Activated naive CD8-positive, alpha-beta T cell treated with anti-CD3 and anti-CD28 coated beads for 36 hours (primary cell): ENCODE results near the gene ANO9. TPM values are rescaled to one million over a fixed set of nuclear protein-coding genes. Genes with fewer than 3 reads are reported as not detected.
"Not testable (repeated sequence)": the region's sequence is repeated elsewhere in the genome, so short reads cannot be mapped to it uniquely, and the experiment has no call there.

Experiments used
- DNase-seq: peaks from one replicate; pipeline ENCODE4 v3.0.0; 2021
- H3K27ac Mint-ChIP-seq: one replicate; pipeline ENCODE4 v1.8.0; 2022; ENCODE audit warnings: mild to moderate bottlenecking, moderate library complexity, mixed read lengths
- H3K27me3 Mint-ChIP-seq: one replicate; pipeline ENCODE4 v1.8.0; 2022; ENCODE audit warnings: mild to moderate bottlenecking, mixed read lengths
- H3K36me3 Mint-ChIP-seq: one replicate; pipeline ENCODE4 v1.8.0; 2021; ENCODE audit warnings: mild to moderate bottlenecking, mixed read lengths
- H3K4me1 Mint-ChIP-seq: one replicate; pipeline ENCODE4 v1.8.0; 2021; ENCODE audit warnings: mixed read lengths
- H3K4me3 Mint-ChIP-seq: one replicate; pipeline ENCODE4 v1.8.0; 2022; ENCODE audit warnings: mild to moderate bottlenecking, moderate library complexity, mixed read lengths
- H3K9me3 Mint-ChIP-seq: one replicate; pipeline ENCODE4 v1.8.0; 2022; ENCODE audit warnings: mixed read lengths
- total RNA-seq, 2 experiments: library from RNA; stranded (reverse); gene quantifications; one replicate each; pipeline ENCODE4 v1.2.3, GENCODE V29; 2021

The ANO9 gene
- total RNA-seq, 2 experiments from 2014 or later, result 22.2 to 22.9 TPM

GRCh38 chr11:411520-411919 is 30.3 kb downstream of the ANO9 start:
- not testable (repeated sequence) for H3K27ac Mint-ChIP-seq, H3K27me3 Mint-ChIP-seq, H3K4me3 Mint-ChIP-seq, DNase-seq, H3K9me3 Mint-ChIP-seq, H3K36me3 Mint-ChIP-seq
- peaks cover 28% of the 10 kb centered on the region for H3K4me1 Mint-ChIP-seq

DNA sequence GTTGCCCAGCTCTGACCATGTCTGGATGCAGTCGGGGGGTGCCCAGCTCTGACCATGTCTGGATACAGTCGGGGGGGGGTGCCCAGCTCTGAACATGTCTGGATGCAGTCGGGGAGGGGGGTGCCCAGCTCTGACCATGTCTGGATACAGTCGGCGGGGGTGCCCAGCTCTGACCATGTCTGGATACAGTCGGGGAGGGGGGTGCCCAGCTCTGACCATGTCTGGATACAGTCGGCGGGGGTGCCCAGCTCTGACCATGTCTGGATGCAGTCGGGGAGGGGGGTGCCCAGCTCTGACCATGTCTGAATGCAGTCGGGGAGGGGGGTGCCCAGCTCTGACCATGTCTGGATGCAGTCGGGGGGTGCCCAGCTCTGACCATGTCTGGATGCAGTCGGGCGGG is 31.1 kb downstream of the ANO9 start:
- not testable (repeated sequence) for H3K36me3 Mint-ChIP-seq, H3K9me3 Mint-ChIP-seq, H3K27me3 Mint-ChIP-seq, H3K27ac Mint-ChIP-seq, DNase-seq, H3K4me3 Mint-ChIP-seq
- peaks cover 23% of the 10 kb centered on the region for H3K4me1 Mint-ChIP-seq

GRCh38 chr11:409600-410483 is 32.0 kb downstream of the ANO9 start:
- Mint-ChIP-seq H3K9me3 (no peaks in the 10 kb centered on the region), H3K4me1 (peaks cover 19% of the 10 kb centered on the region), H3K27me3 (no peaks in the 10 kb centered on the region), H3K4me3 (no peak overlapping the region), H3K27ac (no peak overlapping the region), H3K36me3 (no peaks in the 10 kb centered on the region)
- no peak for DNase-seq

DNA sequence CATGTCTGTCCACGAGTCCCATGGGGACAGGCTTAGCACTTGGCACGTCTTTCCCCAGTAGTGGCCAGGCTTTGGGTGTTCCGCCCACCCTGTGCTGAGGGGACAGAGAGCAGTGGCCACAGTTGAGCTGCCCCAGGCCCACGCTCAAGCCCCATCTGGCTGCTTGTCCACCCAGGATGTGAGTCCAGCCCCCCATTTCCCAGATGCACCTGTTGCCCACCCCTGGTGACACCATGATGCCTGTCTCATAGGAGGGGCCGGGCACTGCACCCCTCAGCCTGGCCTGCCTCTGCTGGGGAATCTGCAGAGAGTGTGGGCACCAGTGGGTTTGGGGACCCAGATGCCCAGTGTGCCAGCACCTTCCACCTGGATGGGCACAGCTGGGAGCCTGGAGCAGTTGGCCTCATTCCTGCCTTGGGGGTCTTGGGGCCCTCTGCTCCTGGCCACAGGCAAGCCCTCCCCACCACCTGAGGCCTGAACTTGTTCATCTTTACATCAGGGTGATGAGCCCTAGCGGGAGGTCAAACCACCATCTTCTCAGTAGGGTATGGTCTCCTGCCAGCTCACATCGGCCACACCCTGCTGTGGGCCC is 32.7 kb downstream of the ANO9 start:
- Mint-ChIP-seq H3K36me3 (no peaks in the 10 kb centered on the region), H3K27me3 (no peaks in the 10 kb centered on the region), H3K9me3 (no peaks in the 10 kb centered on the region), H3K4me1 (peaks cover 13% of the 10 kb centered on the region), H3K27ac (no peak overlapping the region), H3K4me3 (no peak overlapping the region)
- DNase-seq, result no peak

DNA sequence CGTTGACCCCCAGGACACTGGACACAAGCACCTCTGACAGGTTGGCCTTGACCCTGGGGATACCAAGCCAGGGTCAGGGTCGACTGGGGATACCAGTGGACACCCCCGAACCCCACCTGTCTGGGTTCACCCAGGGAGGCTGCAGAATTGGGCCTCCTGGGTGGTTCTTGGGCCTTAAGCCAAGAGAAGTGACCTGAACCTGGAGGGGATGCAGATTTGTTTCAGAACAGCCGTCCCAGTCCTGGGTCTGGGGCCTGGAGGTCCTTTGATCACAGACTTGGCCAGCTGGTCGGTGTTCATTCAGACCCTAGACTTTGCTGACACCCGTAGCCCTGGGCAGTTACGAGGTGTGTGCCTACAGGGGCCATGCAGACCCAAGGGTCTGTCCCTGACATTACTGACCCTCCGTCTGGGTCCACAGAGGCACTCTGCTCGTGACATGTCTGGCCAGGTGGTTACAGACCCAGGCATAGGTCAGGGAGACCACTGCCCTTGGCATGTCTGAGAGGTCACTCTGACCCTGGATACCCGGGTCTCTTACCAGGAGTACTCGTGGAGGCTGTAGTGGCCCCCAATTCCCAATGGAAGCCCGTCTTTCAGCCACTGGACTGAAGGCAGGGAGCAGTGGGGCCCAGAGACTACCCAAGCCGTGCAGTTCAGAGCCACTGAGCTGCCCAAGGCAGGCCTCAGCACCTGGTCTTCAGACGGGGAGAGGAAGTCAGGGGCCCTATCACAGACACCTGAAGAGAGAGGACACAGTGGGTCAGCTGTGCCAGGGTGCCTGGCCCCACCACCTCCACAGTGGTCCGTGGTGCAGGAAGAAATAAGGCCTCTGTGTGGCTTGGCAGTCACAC is 33.4 kb downstream of the ANO9 start:
- peaks cover 10% of the 10 kb centered on the region for H3K4me1 Mint-ChIP-seq
- H3K27ac Mint-ChIP-seq, result no peak overlapping the region
- DNase-seq, result no peak
- H3K9me3 Mint-ChIP-seq, result no peaks in the 10 kb centered on the region
- H3K36me3 Mint-ChIP-seq, result no peaks in the 10 kb centered on the region
- H3K4me3 Mint-ChIP-seq, result no peak overlapping the region
- no peaks in the 10 kb centered on the region for H3K27me3 Mint-ChIP-seq

DNA sequence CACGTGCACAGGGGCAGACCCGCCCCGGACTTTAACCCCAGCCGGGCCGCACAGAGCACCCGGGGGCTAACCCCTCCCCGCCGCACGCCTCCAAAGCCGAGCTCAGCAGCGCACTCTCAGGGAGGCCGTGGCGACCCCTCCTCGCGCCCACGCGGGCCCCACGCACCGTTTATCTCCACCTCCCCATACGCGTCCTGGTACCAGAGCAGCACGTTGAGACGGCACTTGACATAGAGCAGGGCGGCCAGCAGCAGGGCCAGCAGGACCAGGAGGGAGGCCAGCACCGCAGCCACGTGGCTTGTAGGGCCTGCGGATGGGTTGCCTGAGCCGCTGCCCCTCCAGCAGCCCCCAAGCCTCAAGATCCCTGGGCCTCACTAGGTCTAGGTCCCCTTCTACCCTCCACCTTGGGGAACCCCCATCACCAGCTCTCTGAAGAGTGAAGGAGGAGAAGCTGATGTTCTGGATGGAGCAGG is 34.1 kb downstream of the ANO9 start:
- H3K27ac Mint-ChIP-seq, result no peak overlapping the region
- no peak overlapping the region for H3K4me3 Mint-ChIP-seq
- H3K9me3 Mint-ChIP-seq, result no peaks in the 10 kb centered on the region
- H3K4me1 Mint-ChIP-seq, result peaks cover 5% of the 10 kb centered on the region
- H3K27me3 Mint-ChIP-seq, result no peaks in the 10 kb centered on the region
- DNase-seq, result no peak
- H3K36me3 Mint-ChIP-seq, result no peaks in the 10 kb centered on the region

DNA sequence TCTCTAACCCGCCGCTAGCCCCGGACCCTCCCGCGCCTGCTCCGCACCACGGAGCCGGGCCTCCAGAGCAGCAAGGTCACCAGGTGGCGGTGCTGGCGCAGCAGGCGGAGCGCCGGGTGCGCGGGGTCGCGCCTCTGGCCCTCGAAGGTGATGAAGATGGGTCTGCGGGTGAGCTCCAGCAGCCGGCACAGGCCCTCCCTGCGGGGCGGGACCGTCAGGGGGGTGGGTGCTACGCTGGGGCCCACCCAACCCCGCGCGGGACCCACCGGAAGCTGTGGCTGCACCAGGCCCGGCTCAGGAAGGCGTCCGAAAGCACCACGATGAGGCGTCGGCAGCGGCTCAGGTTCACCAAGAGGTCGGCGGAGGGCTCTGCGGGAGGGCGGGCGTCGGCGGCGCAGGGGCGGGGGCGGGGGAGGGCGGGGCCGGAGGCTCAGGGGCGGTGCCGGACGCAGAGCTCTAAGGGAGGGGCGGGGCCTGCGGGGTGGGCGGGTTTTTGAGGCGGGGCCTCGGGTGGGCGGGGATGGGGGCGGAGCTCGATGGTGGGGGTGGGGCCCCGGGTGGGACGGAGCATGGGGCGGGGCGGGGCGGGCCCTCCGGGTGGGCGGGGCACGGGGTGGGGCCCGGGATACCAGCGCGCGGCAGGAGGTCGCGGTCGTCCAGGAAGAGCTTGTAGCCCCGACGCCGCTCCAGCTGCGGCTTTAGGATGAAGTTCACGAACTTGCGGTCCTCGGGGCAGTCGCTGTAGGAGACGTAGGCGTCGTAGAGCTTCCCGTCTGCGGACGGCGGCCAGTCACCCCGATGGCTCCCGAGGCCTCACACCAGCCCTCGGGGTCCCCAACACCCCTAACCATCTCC is 34.8 kb downstream of the ANO9 start:
- Mint-ChIP-seq H3K4me3 (peak overlapping the region; percentile 37), H3K27me3 (no peaks in the 10 kb centered on the region), H3K4me1 (peaks cover 5% of the 10 kb centered on the region), H3K36me3 (no peaks in the 10 kb centered on the region), H3K27ac (no peak overlapping the region), H3K9me3 (no peaks in the 10 kb centered on the region)
- peak; percentile 94 for DNase-seq

GRCh38 chr11:405954-406795 is 35.6 kb downstream of the ANO9 start:
- Mint-ChIP-seq H3K4me1 (peaks cover 5% of the 10 kb centered on the region), H3K36me3 (no peaks in the 10 kb centered on the region), H3K27me3 (no peaks in the 10 kb centered on the region), H3K9me3 (no peaks in the 10 kb centered on the region), H3K27ac (no peak overlapping the region), H3K4me3 (no peak overlapping the region)
- no peak for DNase-seq

DNA sequence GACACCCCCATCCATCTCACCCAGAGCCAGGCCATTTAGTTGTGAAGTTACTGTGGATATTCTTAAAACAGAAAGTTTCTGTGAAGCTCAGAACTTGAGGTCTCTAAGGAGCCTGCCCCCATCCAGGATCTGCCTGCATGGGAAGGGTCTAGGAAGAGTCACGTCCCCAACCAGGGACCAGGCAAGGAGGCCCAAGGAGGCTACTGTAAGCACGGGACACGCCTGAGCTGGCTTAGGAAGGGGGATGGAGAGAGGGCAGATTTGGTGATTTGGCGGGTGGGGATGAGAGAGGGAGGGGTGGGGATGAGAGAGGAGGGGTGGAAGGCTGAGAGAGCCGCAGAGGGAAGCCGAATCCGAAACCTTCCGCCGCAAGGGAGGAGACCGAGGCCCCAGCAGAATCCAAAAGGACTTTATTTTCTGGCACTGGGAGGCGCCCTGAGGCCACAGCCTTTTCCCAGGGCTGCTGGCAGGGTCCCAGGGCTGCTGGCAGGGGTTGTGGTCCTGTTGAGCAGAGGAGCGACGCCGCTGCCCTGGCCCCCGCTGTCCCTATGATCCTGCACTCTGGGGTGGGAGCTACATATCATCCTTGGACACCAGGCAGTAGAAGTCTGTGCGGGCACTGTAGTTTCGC is 36.4 kb downstream of the ANO9 start:
- H3K4me3 Mint-ChIP-seq, result peak overlapping the region; percentile 61

GRCh38 chr11:404551-405264 is 37.1 kb downstream of the ANO9 start:
- H3K4me3 Mint-ChIP-seq, result no peak overlapping the region
- H3K4me1 Mint-ChIP-seq, result peaks cover 5% of the 10 kb centered on the region
- no peak overlapping the region for H3K27ac Mint-ChIP-seq
- H3K9me3 Mint-ChIP-seq, result no peaks in the 10 kb centered on the region
- no peak for DNase-seq
- no peaks in the 10 kb centered on the region for H3K36me3 Mint-ChIP-seq
- no peaks in the 10 kb centered on the region for H3K27me3 Mint-ChIP-seq

More for the DNA sequence above, 36.4 kb downstream of the ANO9 start:
- Mint-ChIP-seq H3K4me1 (peaks cover 5% of the 10 kb centered on the region), H3K9me3 (no peaks in the 10 kb centered on the region), H3K27ac (no peak overlapping the region), H3K36me3 (no peaks in the 10 kb centered on the region), H3K27me3 (no peaks in the 10 kb centered on the region)
- no peak for DNase-seq

GRCh38 chr11:403761-404431 is 37.9 kb downstream of the ANO9 start:
- H3K36me3 Mint-ChIP-seq, result no peaks in the 10 kb centered on the region
- H3K9me3 Mint-ChIP-seq, result no peaks in the 10 kb centered on the region
- no peaks in the 10 kb centered on the region for H3K27me3 Mint-ChIP-seq
- H3K4me1 Mint-ChIP-seq, result peaks cover 5% of the 10 kb centered on the region
- DNase-seq, result no peak
- H3K4me3 Mint-ChIP-seq, result no peak overlapping the region
- H3K27ac Mint-ChIP-seq, result no peak overlapping the region

- Mint-ChIP-seq H3K27ac (no peak overlapping the region), H3K4me1 (peaks cover 5% of the 10 kb centered on the region), H3K27me3 (no peaks in the 10 kb centered on the region), H3K36me3 (peaks cover 3% of the 10 kb centered on the region), H3K9me3 (no peaks in the 10 kb centered on the region), H3K4me3 (no peak overlapping the region)
- no peak for DNase-seq
Measured at GRCh38 chr11:403021-403760, 38.6 kb downstream of the ANO9 start.
